NB4 (cell line): ENCODE data around the gene KRT39.

Experiments used
- MYC ChIP-seq: IDR thresholded peaks from 2 replicates; pipeline ENCODE4 v1.6.1; 2011; ENCODE audit warnings: low read depth, low read length
- POLR2A ChIP-seq: IDR thresholded peaks from 2 replicates; pipeline ENCODE4 v1.6.1; 2011; ENCODE audit warnings: mild to moderate bottlenecking; ENCODE audit not compliant: insufficient read length; ENCODE audit errors: extremely low read depth
- TF ChIP-seq, protein P1 (sequence below): IDR thresholded peaks from one replicate; pipeline ENCODE4 v1.5.1; 2012; ENCODE audit warnings: low read depth, low read length
- TF ChIP-seq, protein P2 (sequence below): IDR thresholded peaks from 2 replicates; pipeline ENCODE4 v1.6.1; 2011; ENCODE audit warnings: low read depth, low read length

DNA sequence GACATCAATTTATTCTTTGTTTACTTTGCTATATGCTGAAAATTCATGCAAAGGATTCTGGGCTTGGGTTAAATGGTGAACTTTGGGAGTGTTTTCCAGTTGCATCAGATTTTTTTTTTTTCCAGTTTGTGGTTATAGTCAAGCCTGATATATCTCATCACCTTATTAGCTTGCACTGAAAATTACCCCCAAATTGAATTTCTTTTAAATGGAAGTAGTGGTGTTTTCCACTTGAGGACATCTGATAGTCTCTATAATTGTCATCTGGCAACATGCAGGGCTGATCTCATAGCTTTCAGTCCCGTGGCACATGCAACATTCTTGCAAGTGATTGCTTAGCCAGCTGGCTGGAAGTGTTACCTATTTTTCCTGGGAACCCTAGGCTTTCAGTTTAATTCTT lies 46.9 kb upstream of the KRT39 start:
- TF ChIP-seq, protein P1, sequence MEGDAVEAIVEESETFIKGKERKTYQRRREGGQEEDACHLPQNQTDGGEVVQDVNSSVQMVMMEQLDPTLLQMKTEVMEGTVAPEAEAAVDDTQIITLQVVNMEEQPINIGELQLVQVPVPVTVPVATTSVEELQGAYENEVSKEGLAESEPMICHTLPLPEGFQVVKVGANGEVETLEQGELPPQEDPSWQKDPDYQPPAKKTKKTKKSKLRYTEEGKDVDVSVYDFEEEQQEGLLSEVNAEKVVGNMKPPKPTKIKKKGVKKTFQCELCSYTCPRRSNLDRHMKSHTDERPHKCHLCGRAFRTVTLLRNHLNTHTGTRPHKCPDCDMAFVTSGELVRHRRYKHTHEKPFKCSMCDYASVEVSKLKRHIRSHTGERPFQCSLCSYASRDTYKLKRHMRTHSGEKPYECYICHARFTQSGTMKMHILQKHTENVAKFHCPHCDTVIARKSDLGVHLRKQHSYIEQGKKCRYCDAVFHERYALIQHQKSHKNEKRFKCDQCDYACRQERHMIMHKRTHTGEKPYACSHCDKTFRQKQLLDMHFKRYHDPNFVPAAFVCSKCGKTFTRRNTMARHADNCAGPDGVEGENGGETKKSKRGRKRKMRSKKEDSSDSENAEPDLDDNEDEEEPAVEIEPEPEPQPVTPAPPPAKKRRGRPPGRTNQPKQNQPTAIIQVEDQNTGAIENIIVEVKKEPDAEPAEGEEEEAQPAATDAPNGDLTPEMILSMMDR, result no peak
- TF ChIP-seq, protein P2, sequence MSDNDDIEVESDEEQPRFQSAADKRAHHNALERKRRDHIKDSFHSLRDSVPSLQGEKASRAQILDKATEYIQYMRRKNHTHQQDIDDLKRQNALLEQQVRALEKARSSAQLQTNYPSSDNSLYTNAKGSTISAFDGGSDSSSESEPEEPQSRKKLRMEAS, result no peak
- TF ChIP-seq POLR2A (no peak), MYC (no peak)
